GM21576 (cell line): ENCODE data around the gene ACIN1.

ENCODE experiments used
- ATAC-seq: cut with Tn5 transposase; IDR thresholded peaks from one replicate; pipeline ENCODE4 v1.9.1; 2021; ENCODE audit warnings: mild to moderate bottlenecking, moderate library complexity; ENCODE audit not compliant: unreplicated experiment

Gene ACIN1

DNA sequence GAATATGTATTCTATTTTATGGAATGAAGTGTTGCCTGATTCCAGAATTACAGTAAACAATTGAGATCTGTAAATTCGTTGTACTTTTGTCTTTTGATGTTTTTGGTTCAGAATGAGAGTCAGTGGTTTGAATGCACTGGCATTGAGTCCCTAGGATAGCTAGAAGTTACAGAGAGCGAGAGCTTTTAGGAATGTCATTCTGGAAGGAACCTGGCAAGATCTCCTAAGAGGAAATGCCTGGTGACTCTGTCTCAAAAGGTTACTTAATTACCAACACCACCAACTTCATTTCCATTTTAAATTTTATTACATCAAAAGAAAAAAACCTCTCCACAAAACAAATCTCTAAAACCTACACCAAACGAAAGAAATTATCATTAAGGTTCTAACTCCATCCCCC lies 30.1 kb upstream of the ACIN1 start:
- no peak for ATAC-seq

GRCh38 chr14:23124337-23124954 lies 29.5 kb upstream of the ACIN1 start:
- no peak for ATAC-seq

- ATAC-seq = no peak
Measured at GRCh38 chr14:23123419-23123818, 28.5 kb upstream of the ACIN1 start.

GRCh38 chr14:23122086-23122485 lies 27.1 kb upstream of the ACIN1 start:
- ATAC-seq = no peak

DNA sequence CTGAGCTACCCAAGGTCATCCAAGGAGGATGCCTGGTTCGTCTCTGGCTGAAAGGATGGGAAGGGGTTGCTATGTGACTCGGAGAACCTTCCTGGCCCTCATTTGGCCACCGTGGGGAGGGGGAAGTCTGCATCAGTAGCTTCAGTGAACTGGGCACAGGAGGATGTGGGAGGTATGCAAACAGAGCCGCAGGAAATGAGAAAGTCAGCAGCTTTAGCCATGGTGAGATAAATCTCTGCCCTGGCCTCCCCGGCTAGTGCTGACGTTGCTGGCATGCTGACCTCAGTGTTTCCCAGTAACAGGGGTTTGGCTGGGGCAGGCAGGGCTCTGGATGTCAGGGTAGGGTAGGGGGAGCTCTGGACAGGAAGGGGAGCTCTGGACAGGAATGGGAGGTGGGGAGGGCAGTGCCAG lies 26.4 kb upstream of the ACIN1 start:
- ATAC-seq = peak; percentile 45

DNA sequence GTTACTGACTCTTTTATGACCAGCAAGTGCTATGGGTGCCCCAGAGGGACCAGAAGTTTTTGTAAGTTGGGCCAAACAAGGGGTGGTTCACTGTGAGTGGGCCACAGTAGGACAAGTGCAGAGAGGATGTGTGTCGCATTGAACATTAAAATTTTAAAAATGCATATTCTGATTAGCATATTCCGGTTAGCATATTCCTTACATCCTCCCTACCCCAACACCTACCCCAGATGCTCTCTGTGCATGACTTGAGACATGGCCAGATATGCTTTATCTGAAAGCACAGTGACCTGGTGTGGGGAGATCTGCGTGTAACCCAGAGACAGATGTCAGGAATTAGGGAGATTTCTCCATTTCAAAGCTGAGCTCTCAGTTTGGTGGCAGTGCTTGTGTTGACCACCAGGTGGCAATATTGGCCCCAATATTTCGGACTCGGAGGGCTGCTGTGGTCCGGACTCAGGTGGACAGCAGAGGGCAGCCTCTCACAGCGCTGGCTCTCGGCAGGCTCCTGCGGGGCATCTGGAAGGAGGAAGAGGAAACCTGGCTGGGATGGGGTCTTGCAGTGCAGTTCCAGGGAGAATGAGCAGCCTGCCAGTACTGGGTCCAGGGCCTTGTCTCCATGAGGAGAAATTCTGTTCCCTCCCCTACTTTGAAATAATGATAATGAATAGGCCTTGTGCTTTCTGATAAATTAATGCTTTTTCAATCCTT lies 25.8 kb upstream of the ACIN1 start:
- ATAC-seq = peak; percentile 71

DNA sequence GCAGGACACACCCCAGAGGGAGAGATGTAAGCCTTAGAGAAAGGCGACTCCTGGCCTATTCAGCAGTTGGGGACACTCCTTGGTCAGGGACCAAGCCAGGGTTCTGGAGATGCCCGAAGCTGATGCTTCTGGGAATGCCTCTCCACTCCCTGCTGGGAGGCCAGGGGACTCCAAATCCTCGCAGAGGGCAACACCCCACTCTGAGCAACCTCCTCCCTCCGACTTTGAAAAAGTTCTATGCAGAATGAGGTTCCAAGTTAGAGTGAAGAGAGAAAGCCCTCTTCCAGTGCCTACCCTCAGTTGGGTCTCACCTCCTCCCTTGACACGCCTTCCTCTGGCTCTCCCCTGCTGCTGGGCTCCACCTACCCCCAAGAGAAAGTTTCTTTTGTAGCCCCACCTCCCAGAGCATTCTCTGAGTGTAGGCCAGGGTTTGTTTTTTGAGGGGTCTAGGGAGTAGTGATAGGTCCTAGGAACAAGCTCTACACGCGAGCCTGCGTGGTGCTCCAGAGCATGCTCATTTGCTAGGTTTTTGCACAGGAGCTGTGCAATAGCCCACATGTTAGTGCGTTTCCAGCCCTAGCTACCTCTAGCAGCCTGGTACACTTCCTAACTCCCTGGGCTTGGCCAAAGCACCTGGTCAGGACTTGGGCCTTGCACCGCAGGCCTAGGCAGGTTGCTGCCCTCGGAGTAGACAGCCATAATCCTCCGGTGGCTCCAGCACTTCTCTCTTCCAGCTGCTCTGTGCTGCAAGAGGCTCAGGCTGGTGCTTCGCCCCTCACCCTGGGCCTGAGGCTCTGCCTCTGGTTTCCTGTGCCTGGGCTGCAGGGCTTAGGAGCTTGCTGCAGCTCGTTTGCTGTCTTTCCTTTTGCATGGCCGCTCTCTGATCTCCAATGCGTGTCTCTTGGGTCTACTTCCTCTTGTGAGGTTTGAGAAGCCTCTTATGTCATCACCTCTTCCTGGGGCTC lies 24.7 kb upstream of the ACIN1 start:
- no peak for ATAC-seq

- no peak for ATAC-seq
Measured at GRCh38 chr14:23118506-23119362, 23.8 kb upstream of the ACIN1 start, which contains the start of gene CEBPE. CEBPE (minus strand) TSS chr14:23119255; CDS start chr14:23119091, 164 bp downstream.

DNA sequence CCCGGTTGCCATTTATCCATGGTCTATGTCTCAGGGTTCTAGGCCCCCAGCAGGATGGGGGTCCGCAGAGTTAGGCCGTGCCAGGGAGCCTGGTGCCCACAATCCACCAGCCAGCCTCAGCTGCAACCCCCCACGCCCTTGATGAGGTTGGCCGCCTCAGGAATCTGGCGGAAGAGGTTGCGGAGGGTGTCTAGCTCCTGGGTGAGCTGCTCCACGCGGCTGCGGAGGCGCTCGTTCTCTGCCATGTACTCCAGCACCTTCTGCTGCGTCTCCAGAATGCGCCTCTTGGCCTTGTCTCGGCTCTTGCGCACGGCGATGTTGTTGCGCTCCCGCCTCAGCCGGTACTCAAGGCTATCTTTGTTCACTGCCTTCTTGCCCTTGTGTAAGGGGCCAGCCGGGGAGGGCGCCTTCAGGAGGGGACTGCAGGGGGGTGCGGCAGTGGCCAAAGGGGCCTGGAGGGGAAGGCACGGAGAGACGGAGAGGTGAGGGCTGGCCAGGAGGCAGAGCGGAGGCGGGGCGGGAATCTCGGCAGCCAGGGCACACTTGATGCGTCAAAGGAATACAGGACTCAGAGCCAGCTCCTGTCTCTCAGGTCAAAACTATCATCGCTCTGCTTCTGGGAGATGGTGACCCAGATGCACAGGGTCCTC lies 22.6 kb upstream of the ACIN1 start:
- ATAC-seq = no peak

GRCh38 chr14:23115918-23116317 lies 21.0 kb upstream of the ACIN1 start:
- ATAC-seq = no peak

DNA sequence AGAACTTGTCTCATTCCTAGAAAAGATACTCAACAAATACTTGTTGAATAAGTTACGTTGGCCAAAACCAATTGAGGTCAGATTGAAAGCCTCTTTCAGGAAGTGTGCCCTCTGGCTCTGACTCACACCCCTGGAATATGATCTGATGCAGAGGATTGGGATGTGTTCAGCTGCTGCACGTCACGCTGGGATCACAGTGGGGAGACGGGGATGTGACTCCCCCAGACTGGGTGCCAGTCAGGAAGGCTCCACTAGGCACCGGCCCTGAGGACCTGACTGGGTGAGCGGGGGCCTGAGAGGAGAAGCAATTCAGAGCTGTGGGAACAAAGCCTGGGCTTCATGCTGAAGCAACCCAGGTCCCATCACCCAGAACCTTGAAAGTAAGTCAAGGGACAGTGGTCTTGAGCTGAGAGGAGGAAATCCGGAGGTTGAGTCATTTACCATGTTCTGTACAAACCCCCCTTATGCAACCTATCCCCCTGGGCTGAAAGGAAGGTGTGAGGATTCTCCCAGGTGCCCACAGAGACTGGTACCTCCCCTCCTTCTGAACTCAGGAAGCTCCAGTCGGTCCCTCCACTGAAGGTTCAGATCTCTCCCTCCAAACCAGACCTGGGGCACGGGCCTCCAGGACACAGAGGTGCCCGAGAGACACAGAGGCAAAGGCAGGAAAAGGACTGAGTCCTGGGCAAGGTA lies 20.2 kb upstream of the ACIN1 start:
- ATAC-seq = no peak

DNA sequence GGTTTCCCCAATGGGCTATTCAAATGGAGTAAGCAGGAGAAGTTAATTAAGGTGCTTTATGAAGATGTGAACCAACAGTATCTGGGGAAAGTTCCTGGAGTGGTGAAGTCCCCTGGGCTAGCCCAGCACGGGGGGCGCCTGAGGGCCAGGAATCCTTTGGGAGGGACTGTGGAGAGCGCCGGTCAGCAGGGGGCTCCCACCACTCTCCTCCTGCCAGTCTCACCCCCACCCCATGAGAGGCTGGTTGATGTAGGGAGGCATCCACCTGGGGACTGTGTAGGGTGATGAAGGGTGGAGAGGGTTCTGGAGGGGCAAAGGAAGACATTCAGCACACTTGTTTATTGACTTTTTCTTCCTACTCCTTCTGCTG lies 19.7 kb upstream of the ACIN1 start:
- ATAC-seq = no peak

- no peak for ATAC-seq
Measured at GRCh38 chr14:23114120-23114458, 19.2 kb upstream of the ACIN1 start.

DNA sequence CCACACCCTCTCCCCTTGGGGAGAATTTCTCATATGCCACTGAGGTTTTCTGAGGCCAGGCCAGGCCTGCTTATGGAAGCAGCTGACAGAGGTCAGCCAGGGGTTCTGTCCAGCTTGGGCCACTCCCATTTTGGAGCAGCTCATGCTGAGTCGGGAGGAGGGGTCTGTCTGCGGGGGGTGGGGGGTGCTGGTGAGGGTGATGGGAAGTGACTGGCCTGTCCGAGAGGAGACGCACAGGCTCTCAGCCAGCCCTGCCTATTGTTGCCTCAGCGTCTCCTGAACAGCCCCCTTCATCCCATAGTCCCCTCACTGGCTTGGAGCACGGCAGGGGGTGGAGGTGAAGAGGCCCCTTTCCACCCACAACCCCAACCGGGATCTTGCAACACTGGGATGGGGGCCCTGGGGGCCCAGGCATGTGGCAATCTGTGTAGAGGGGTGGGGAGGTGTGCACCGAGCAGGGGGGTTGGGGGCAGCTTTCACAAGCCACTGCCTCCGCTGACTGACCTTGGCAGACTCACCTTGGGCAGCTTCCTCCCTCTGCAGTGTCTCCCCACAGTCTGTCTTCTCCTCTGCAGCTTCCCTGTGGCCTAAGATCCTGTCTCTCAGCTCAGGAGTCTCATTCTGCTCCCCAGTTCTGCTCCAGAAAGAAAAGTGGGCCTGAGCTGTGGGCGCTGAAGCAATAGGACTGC lies 18.6 kb upstream of the ACIN1 start:
- no peak for ATAC-seq

DNA sequence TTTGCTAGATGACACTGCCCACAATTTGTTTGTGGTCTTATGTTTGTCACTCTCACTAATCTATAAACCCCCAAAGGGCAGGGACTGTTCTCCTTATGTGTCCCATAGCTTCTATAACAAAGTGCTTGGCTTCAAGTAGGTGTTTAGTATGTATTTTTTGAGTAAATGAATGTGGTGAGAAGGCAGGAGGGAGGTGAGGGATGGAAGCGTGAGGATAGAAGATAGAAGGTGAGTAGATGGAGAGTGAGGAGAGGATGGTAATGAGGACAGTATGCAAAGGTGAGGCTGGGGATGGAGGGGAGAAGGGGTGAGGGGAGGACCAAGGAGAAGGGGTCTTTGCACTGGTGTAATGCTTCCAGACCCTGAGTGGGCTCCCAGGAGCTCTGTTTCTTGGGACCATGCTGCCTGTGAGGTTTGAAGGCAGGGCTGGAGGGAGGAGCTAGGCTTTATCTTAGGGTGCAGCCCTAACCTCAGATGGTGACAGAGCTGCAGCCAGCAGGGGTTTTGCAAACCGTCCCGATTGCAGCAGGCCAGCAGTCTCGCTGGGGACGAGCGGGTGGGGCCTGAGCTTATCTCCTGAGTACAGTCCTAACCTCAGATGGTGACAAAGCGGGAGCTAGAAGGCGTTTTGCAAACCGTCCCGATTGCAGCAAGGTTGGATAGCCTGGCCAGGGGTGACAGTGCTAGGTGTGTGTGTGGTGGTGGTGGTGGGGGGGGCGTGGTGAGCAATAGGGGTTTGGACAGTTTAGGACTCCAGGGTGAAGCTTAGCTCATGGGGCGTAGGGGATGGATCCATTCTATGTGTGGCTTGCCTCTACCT lies 17.6 kb upstream of the ACIN1 start:
- no peak for ATAC-seq

DNA sequence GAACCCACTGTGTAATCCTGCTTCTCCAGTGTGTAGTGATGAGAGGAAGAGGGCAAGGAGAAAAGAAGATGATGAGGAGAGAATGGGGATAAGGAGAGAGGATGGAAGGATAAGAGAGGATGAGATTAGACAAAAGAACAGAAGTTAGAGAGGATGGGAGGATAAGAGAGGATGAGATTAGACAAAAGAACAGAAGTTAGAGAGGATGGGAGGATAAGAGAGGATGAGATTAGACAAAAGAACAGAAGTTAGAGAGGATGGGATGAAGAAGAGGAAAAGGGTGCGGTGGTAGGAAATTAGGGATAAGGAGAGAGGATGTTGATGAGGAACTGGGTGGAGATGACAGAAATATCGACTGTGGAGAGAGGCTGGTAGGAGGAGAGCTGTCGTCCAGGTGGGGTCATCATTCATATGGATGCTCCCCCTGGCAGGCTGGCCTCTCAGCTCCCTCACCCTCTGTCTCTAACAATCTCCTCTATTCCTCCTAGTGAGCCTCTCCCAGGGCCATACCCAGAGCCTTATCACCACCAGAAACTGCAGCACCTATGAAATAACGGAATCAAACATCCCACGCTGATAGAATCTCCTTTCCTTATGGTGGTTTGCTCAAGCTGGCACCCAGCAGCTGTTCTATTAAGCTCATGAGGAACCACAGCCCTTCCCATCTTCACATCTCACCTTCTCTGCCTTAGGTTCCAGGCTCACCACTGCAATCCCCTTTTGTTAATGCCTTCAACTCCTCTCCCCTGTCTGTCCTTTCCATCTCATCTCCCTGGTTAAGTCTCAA lies 15.8 kb upstream of the ACIN1 start:
- ATAC-seq = no peak

DNA sequence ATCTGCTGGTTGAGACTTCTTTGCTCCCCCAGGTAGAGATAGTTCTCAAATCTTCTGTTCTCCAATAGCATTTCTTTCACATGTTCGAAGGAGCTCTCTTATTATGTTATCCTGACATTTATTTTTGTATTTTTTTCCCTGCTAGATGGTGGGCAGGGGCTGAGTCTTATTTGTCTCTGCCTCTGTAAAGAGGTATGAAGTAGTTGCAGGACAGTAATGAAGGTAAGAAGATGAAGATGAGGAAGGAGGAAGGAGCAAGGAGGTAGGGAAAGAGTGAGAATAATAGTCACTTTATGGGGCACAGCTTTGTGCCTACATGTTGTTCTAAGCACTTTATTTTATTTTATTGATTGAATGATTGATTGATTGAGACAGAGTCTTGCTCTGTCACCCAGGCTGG lies 14.8 kb upstream of the ACIN1 start:
- no peak for ATAC-seq
